ENCODE measurements around the gene SS18L1.

GRCh38 chr20:62219992-62220665 is 76.6 kb downstream of the SS18L1 start, which contains the start of gene HRH3:
- TF ChIP-seq CTCF (IDR thresholded peaks at IDR 0.05) (no peak), POLR2A (IDR thresholded peaks at IDR 0.05) (no peak)
